ENCODE data around the gene ATRN. TPM values are rescaled to one million over a fixed set of nuclear protein-coding genes. Genes with fewer than 3 reads are reported as not detected.

ATRN gene
- total and polyA plus RNA-seq, 2 of the 8 experiments (the other 6 are each of a cell fraction or from before 2014, with no cell fraction given), result 12.0 to 17.4 TPM

- Histone ChIP-seq H3K14ac (ENCODE audit: insufficient read length) (no peak overlapping the region), H3K4me1 (replicated peaks in 1 of 4; ENCODE audit: control insufficient read depth in 3 of 4, insufficient read depth in 4 of 4, low read length in 3 of 4) (no peaks in the 10 kb centered on the region), H3K9me3 (ENCODE audit: insufficient read depth in 2 of 2, low read depth in 1 of 2, low read length in 1 of 2) (no peaks in the 10 kb centered on the region), H4K20me1 (replicated peaks in 1 of 2; ENCODE audit: control insufficient read depth in 1 of 2, insufficient read depth in 2 of 2, low read length in 2 of 2) (peaks cover 0 to 3% of the 10 kb centered on the region in 2 experiments), H3K4ac (replicated peaks; ENCODE audit: insufficient read length, low read depth, low read length) (no peak overlapping the region), H2AFZ (ENCODE audit: low read length) (no peak overlapping the region), H4K8ac (ENCODE audit: extremely low read depth, insufficient read depth, low read length) (no peak overlapping the region), H3K36me3 (ENCODE audit: control insufficient read depth in 2 of 4, insufficient read depth in 4 of 4, low read length in 3 of 4) (no peaks in the 10 kb centered on the region), H3K27ac (ENCODE audit: low read depth, low read length) (no peak overlapping the region), H2AK5ac (ENCODE audit: low read depth, low read length) (no peak overlapping the region), H2BK12ac (ENCODE audit: low read depth, low read length) (no peak overlapping the region), H3K79me2 (ENCODE audit: control insufficient read depth in 1 of 2, insufficient read depth in 2 of 2, low read length in 2 of 2) (no peaks in the 10 kb centered on the region), H2BK120ac (replicated peaks; ENCODE audit: low read depth, low read length) (no peak overlapping the region), H3K23ac (ENCODE audit: insufficient read length) (no peak overlapping the region), H3K56ac (replicated peaks; ENCODE audit: insufficient read length, low read depth, low read length) (no peak overlapping the region), H3K18ac (ENCODE audit: extremely low read depth, low read length) (no peak overlapping the region), H2BK20ac (ENCODE audit: low read length) (no peak overlapping the region), H2BK5ac (ENCODE audit: low read depth, low read length) (no peak overlapping the region), H3K4me2 (ENCODE audit: insufficient read depth in 1 of 2, low read depth in 2 of 2, low read length in 2 of 2) (no peak overlapping the region), H3K79me1 (ENCODE audit: low read depth, low read length) (no peaks in the 10 kb centered on the region), H2BK15ac (ENCODE audit: low read length) (no peak overlapping the region), H3K4me3 (ENCODE audit: extremely low read depth in 1 of 4, insufficient read depth in 2 of 4, low read depth in 3 of 4, low read length in 4 of 4) (no peak overlapping the region), H4K5ac (ENCODE audit: insufficient read length, low read depth, low read length) (no peak overlapping the region), H4K91ac (replicated peaks; ENCODE audit: insufficient read length, low read length) (no peak overlapping the region), H3K23me2 (ENCODE audit: low read depth, low read length) (no peaks in the 10 kb centered on the region), H3K9ac (replicated peaks in 1 of 4; ENCODE audit: extremely low read depth in 1 of 4, low read depth in 3 of 4, low read length in 3 of 4) (no peak overlapping the region), H3K27me3 (replicated peaks in 1 of 4; ENCODE audit: control insufficient read depth in 3 of 4, extremely low read depth in 1 of 4, insufficient read depth in 3 of 4, low read length in 3 of 4) (no peaks in the 10 kb centered on the region)
- WGBS, 2 experiments (ENCODE audit: extremely low coverage in 1 of 2, insufficient coverage in 1 of 2, insufficient read length in 1 of 2, insufficient replicate concordance in 2 of 2, low coverage in 1 of 2, low lambda C conversion rate in 2 of 2, missing lambda C conversion rate in 1 of 2), result 80% methylated on average over 1 of the region's 1 CpG; no CpG with 5 or more reads in 1 of the 2 experiments
- TF ChIP-seq USF2 (IDR thresholded peaks at IDR 0.05; ENCODE audit: low read length) (no peak), RXRA (IDR thresholded peaks at IDR 0.05; ENCODE audit: insufficient read depth, low read depth, low read length) (no peak), ZNF274 (IDR thresholded peaks at IDR 0.05; ENCODE audit: borderline replicate concordance, extremely low read depth, low read length) (no peak), MAFK (IDR thresholded peaks at IDR 0.05; ENCODE audit: low read depth, low read length) (no peak), POLR2A (IDR thresholded peaks at IDR 0.05; ENCODE audit: control extremely low read depth in 1 of 2, low read depth in 2 of 2, low read length in 2 of 2) (no peak), TCF12 (IDR thresholded peaks at IDR 0.05; ENCODE audit: low read depth, low read length) (no peak), EZH2 (IDR thresholded peaks at IDR 0.05; ENCODE audit: low read depth, low read length, severe bottlenecking) (no peak)
- DNase-seq (ENCODE audit: low read depth in 1 of 2, low spot score in 2 of 2) (no peak), FAIRE-seq (no peak)
- CTCF ChIA-PET (ENCODE audit: partially characterized antibody), result interaction anchor here (2.4 to 3.6 kb wide), 2 partner anchors 99 to 150 kb away, joined by 6 to 14 read pairs; no protein-coding TSS in a partner anchor
- POLR2A ChIA-PET (ENCODE audit: partially characterized antibody), result no interaction called here
These were observed 89.8 kb downstream of the ATRN start for GRCh38 chr20:3560578-3560977.

All from H1 (cell line).